ENCODE results near the gene SETDB1.

GRCh38 chr1:150902751-150903150 lies 23.4 kb upstream of the SETDB1 start:
- TF ChIP-seq, protein P1, sequence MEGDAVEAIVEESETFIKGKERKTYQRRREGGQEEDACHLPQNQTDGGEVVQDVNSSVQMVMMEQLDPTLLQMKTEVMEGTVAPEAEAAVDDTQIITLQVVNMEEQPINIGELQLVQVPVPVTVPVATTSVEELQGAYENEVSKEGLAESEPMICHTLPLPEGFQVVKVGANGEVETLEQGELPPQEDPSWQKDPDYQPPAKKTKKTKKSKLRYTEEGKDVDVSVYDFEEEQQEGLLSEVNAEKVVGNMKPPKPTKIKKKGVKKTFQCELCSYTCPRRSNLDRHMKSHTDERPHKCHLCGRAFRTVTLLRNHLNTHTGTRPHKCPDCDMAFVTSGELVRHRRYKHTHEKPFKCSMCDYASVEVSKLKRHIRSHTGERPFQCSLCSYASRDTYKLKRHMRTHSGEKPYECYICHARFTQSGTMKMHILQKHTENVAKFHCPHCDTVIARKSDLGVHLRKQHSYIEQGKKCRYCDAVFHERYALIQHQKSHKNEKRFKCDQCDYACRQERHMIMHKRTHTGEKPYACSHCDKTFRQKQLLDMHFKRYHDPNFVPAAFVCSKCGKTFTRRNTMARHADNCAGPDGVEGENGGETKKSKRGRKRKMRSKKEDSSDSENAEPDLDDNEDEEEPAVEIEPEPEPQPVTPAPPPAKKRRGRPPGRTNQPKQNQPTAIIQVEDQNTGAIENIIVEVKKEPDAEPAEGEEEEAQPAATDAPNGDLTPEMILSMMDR (IDR thresholded peaks at IDR 0.05), result no peak
- no peak for TF ChIP-seq POLR2A (IDR thresholded peaks at IDR 0.05)

Data from adrenal gland (tissue), 5 donors.